HepG2 (cell line): ENCODE measurements around the gene SNX15. TPM values are rescaled to one million over a fixed set of nuclear protein-coding genes. Genes with fewer than 3 reads are reported as not detected.
A peak's percentile ranks its signal among the peaks of the same experiment; 100 is the strongest.

ENCODE experiments used
- ATF7-NPFF ChIP-seq: sonication (generic); formaldehyde crosslinking; IDR thresholded peaks from 2 replicates; pipeline ENCODE4 v1.8.1; 2023; ENCODE audit warnings: mild to moderate bottlenecking, low read depth, missing genetic modification reagents, moderate library complexity
- ATRX ChIP-seq: sonication (generic); formaldehyde crosslinking; IDR thresholded peaks from 2 replicates; pipeline ENCODE4 v1.4.0; 2020; ENCODE audit warnings: missing genetic modification reagents, borderline replicate concordance
- DPF2 ChIP-seq: sonication (generic); formaldehyde crosslinking; IDR thresholded peaks from 2 replicates; pipeline ENCODE4 v1.4.0; 2020; ENCODE audit warnings: mild to moderate bottlenecking, low read depth, missing genetic modification reagents, borderline replicate concordance
- HNRNPUL1 ChIP-seq: fragments of 200-400 bp; formaldehyde crosslinking; IDR thresholded peaks from 2 replicates; pipeline ENCODE4 v1.6.1; 2017; ENCODE audit warnings: low read depth, mild to moderate bottlenecking, low read length, moderate library complexity
- MIER2 ChIP-seq: IDR thresholded peaks from 2 replicates; pipeline ENCODE4 v1.6.1; 2016; ENCODE audit warnings: missing biosample characterization, missing genetic modification reagents
- SMYD3 ChIP-seq: sonication (generic); formaldehyde crosslinking; IDR thresholded peaks from 2 replicates; pipeline ENCODE4 v1.8.1; 2023; ENCODE audit warnings: mild to moderate bottlenecking, missing genetic modification reagents
- THYN1 ChIP-seq: sonication (generic); formaldehyde crosslinking; IDR thresholded peaks from 2 replicates; pipeline ENCODE4 v1.8.1; 2023; ENCODE audit warnings: low read depth, mild to moderate bottlenecking, moderate library complexity, missing genetic modification reagents, borderline replicate concordance
- YY1 ChIP-seq: IDR thresholded peaks from 2 replicates; pipeline ENCODE4 v1.6.1; 2011; ENCODE audit warnings: low read length, low read depth, moderate library complexity, mild to moderate bottlenecking; ENCODE audit not compliant: insufficient read depth, insufficient replicate concordance
- ZBTB38 ChIP-seq: sonication (generic); formaldehyde crosslinking; IDR thresholded peaks from 2 replicates; pipeline ENCODE4 v1.5.1; 2020; ENCODE audit warnings: mild to moderate bottlenecking, missing genetic modification reagents
- ZNF33A ChIP-seq: sonication (generic); formaldehyde crosslinking; IDR thresholded peaks from 2 replicates; pipeline ENCODE4 v1.5.1; 2020; ENCODE audit warnings: missing genetic modification reagents, mild to moderate bottlenecking, moderate library complexity, borderline replicate concordance
- ZSCAN31 ChIP-seq: sonication (generic); formaldehyde crosslinking; IDR thresholded peaks from 2 replicates; pipeline ENCODE4 v1.5.0; 2020; ENCODE audit warnings: low read depth, mild to moderate bottlenecking, missing genetic modification reagents
- polyA plus RNA-seq, 8 experiments: library from polyadenylated mRNA; depleted of rRNA in 3 of 8; stranded (reverse) in 7 of 8; unstranded in 1 of 8; fragments of >200 nt; fragmentation: Illumina TruSeq in 4 of 8; extraction: Trizol in 4 of 8; gene quantifications; 2 replicates each; pipeline versions ENCODE4 v1.2.1 to v1.2.3, GENCODE V29; 2011 to 2016; ENCODE audit warnings: low read depth in 4 of 8, missing spikeins in 1 of 8, mixed read lengths in 1 of 8; ENCODE audit not compliant: insufficient read depth in 1 of 8
- total RNA-seq, 5 experiments: library from RNA; depleted of rRNA; stranded (reverse); fragments of >200 nt; fragmentation: Illumina TruSeq; extraction: Trizol; gene quantifications; 2 replicates each; pipeline ENCODE4 v1.2.3, GENCODE V29; 2016; ENCODE audit warnings: low read depth in 1 of 5
- TF ChIP-seq, protein P1 (sequence below): IDR thresholded peaks from 2 replicates; pipeline ENCODE4 v1.6.1; 2018; ENCODE audit warnings: missing genetic modification reagents
- TF ChIP-seq, protein P2 (sequence below): sonication (generic); formaldehyde crosslinking; conservative IDR thresholded peaks from 2 replicates; pipeline ENCODE4 v1.8.1; 2023; ENCODE audit warnings: missing genetic modification reagents
- TF ChIP-seq, protein P3 (sequence below): sonication (generic); formaldehyde crosslinking; IDR thresholded peaks from 2 replicates; pipeline ENCODE4 v1.4.0; 2020; ENCODE audit warnings: missing genetic modification reagents
- TF ChIP-seq, protein P4 (sequence below): sonication (generic); formaldehyde crosslinking; IDR thresholded peaks from 2 replicates; pipeline ENCODE4 v1.5.0; 2020; ENCODE audit warnings: missing genetic modification reagents
- TF ChIP-seq, protein P5 (sequence below): IDR thresholded peaks from 2 replicates; pipeline ENCODE4 v1.6.1; 2016; ENCODE audit warnings: mild to moderate bottlenecking, missing biosample characterization, missing genetic modification reagents
- TF ChIP-seq, protein P6 (sequence below): sonication (generic); formaldehyde crosslinking; IDR thresholded peaks from 2 replicates; pipeline ENCODE4 v1.4.0; 2020; ENCODE audit warnings: missing genetic modification reagents, borderline replicate concordance
- TF ChIP-seq, protein P7 (sequence below): fragments of 450-650 bp; IDR thresholded peaks from 2 replicates; pipeline ENCODE4 v1.6.1; 2017

SNX15 gene
- total and polyA plus RNA-seq, 2 of the 13 experiments (the other 11 are each of a cell fraction or from before 2014, with no cell fraction given): 19.1 to 22.6 TPM

DNA sequence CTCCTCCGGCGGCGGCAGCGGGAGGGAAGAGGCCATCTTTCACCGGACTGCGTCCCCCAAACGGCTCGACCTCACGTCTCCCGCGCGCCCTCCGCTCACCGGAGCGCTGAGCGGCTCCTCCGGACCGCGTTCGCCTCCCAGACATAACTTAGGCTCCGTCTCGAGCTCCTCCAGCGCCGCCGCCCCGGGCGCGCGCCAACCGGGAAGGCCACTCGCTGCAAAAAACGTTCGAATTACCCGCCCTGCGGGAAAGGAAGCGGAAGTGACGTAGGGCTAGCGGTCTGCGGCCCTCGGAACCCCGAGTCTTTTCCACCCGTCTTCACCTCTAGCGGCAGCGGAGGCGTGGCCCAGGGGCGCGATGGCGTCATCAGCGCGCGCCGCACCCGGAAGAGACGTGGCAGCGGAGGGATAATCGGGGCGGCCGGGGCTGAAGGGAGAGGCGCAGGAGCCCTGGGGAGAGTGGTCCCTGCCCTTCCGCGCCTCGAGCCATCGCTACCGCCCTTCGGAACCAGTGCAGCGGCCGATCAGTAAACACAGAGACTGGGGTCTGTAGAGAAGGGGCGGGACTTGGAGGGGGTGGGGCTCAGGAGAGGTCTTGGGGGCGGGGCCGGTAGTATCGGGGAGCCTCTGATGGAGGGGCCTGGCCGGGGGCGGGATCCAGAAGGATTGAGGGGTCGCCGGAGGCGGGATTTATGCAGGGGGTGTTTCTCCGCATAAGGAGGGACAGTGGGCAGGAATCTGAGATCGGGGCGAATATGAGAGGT lies 56.8 kb downstream of the SNX15 start, which contains the start of the genes CDCA5 and ZFPL1 (continued):
- TF ChIP-seq ZNF33A (no peak), DPF2 (CRISPR knock-in tag) (no peak), ATF7-NPFF (CRISPR knock-in tag) (peak; percentile 97), YY1 (peak; percentile 64), THYN1 (no peak), SMYD3 (CRISPR knock-in tag) (no peak), ATRX (no peak), HNRNPUL1 (no peak), ZSCAN31 (0 out of 2 replicates have a peak, but pooled peaks have one; percentile 54), ZBTB38 (CRISPR knock-in tag) (peak; percentile 71; the same call in 1 of the 2 replicates), MIER2 (CRISPR knock-in tag) (0 out of 2 replicates have a peak, but pooled peaks have one; percentile 53)
- TF ChIP-seq, protein P1, sequence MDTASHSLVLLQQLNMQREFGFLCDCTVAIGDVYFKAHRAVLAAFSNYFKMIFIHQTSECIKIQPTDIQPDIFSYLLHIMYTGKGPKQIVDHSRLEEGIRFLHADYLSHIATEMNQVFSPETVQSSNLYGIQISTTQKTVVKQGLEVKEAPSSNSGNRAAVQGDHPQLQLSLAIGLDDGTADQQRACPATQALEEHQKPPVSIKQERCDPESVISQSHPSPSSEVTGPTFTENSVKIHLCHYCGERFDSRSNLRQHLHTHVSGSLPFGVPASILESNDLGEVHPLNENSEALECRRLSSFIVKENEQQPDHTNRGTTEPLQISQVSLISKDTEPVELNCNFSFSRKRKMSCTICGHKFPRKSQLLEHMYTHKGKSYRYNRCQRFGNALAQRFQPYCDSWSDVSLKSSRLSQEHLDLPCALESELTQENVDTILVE (CRISPR knock-in tag): peak; percentile 78; the same call in 1 of the 2 replicates
- TF ChIP-seq, protein P2, sequence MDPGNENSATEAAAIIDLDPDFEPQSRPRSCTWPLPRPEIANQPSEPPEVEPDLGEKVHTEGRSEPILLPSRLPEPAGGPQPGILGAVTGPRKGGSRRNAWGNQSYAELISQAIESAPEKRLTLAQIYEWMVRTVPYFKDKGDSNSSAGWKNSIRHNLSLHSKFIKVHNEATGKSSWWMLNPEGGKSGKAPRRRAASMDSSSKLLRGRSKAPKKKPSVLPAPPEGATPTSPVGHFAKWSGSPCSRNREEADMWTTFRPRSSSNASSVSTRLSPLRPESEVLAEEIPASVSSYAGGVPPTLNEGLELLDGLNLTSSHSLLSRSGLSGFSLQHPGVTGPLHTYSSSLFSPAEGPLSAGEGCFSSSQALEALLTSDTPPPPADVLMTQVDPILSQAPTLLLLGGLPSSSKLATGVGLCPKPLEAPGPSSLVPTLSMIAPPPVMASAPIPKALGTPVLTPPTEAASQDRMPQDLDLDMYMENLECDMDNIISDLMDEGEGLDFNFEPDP (CRISPR knock-in tag): no peak
- TF ChIP-seq, protein P3, sequence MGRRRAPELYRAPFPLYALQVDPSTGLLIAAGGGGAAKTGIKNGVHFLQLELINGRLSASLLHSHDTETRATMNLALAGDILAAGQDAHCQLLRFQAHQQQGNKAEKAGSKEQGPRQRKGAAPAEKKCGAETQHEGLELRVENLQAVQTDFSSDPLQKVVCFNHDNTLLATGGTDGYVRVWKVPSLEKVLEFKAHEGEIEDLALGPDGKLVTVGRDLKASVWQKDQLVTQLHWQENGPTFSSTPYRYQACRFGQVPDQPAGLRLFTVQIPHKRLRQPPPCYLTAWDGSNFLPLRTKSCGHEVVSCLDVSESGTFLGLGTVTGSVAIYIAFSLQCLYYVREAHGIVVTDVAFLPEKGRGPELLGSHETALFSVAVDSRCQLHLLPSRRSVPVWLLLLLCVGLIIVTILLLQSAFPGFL (CRISPR knock-in tag): no peak
- TF ChIP-seq, protein P4, sequence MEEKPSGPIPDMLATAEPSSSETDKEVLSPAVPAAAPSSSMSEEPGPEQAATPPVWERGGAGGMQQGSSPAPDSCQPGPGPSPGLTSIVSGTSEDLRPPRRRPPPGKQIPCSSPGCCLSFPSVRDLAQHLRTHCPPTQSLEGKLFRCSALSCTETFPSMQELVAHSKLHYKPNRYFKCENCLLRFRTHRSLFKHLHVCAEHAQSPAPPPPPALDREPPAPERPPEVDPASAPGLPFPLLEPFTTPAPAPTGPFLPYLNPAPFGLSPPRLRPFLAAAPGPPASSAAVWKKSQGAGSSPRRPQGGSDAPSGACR (CRISPR knock-in tag): no peak; the same call in 1 of the 2 replicates
- TF ChIP-seq, protein P5, sequence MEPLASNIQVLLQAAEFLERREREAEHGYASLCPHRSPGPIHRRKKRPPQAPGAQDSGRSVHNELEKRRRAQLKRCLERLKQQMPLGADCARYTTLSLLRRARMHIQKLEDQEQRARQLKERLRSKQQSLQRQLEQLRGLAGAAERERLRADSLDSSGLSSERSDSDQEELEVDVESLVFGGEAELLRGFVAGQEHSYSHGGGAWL: peak; percentile 72; the same call in 1 of the 2 replicates
- TF ChIP-seq, protein P6, sequence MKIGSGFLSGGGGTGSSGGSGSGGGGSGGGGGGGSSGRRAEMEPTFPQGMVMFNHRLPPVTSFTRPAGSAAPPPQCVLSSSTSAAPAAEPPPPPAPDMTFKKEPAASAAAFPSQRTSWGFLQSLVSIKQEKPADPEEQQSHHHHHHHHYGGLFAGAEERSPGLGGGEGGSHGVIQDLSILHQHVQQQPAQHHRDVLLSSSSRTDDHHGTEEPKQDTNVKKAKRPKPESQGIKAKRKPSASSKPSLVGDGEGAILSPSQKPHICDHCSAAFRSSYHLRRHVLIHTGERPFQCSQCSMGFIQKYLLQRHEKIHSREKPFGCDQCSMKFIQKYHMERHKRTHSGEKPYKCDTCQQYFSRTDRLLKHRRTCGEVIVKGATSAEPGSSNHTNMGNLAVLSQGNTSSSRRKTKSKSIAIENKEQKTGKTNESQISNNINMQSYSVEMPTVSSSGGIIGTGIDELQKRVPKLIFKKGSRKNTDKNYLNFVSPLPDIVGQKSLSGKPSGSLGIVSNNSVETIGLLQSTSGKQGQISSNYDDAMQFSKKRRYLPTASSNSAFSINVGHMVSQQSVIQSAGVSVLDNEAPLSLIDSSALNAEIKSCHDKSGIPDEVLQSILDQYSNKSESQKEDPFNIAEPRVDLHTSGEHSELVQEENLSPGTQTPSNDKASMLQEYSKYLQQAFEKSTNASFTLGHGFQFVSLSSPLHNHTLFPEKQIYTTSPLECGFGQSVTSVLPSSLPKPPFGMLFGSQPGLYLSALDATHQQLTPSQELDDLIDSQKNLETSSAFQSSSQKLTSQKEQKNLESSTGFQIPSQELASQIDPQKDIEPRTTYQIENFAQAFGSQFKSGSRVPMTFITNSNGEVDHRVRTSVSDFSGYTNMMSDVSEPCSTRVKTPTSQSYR: peak; percentile 67; the same call in 1 of the 2 replicates
- TF ChIP-seq, protein P7, sequence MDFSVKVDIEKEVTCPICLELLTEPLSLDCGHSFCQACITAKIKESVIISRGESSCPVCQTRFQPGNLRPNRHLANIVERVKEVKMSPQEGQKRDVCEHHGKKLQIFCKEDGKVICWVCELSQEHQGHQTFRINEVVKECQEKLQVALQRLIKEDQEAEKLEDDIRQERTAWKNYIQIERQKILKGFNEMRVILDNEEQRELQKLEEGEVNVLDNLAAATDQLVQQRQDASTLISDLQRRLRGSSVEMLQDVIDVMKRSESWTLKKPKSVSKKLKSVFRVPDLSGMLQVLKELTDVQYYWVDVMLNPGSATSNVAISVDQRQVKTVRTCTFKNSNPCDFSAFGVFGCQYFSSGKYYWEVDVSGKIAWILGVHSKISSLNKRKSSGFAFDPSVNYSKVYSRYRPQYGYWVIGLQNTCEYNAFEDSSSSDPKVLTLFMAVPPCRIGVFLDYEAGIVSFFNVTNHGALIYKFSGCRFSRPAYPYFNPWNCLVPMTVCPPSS: no peak
